Measurements from ENCODE around the gene RHOF. TPM values are rescaled to one million over a fixed set of nuclear protein-coding genes. Genes with fewer than 3 reads are reported as not detected.

The RHOF gene
- total RNA-seq, 6 experiments from 2014 or later = 3.2 to 4.2 (median 3.6) TPM

- Mint-ChIP-seq H3K4me3 (no peak overlapping the region), H3K27ac (no peak overlapping the region), H3K9me3 (no peaks in the 10 kb centered on the region), H3K4me1 (ENCODE audit: low read depth) (peaks cover 42% of the 10 kb centered on the region), H3K27me3 (ENCODE audit: insufficient read depth) (peaks cover 4% of the 10 kb centered on the region; the same call in 1 of the 2 replicates), H3K36me3 (ENCODE audit: low read depth) (no peaks in the 10 kb centered on the region)
- TF ChIP-seq CTCF (IDR thresholded peaks at IDR 0.05) = no peak
- no peak for DNase-seq
Observed at GRCh38 chr12:121769297-121769830, 24.1 kb downstream of the RHOF start.

GRCh38 chr12:121767525-121768016, 25.9 kb downstream of the RHOF start:
- peak; percentile 31 for DNase-seq
- peaks cover 4% of the 10 kb centered on the region; the same call in 1 of the 2 replicates for H3K27me3 Mint-ChIP-seq (ENCODE audit: insufficient read depth)
- TF ChIP-seq CTCF (IDR thresholded peaks at IDR 0.05) = no peak
- peak overlapping the region; percentile 46 for H3K4me3 Mint-ChIP-seq
- peak overlapping the region; percentile 84 for H3K27ac Mint-ChIP-seq
- H3K36me3 Mint-ChIP-seq (ENCODE audit: low read depth) = no peaks in the 10 kb centered on the region; the same call in 1 of the 2 replicates
- no peaks in the 10 kb centered on the region for H3K9me3 Mint-ChIP-seq
- peaks cover 34% of the 10 kb centered on the region for H3K4me1 Mint-ChIP-seq (ENCODE audit: low read depth)

- no peak for TF ChIP-seq CTCF (IDR thresholded peaks at IDR 0.05)
- no peak for DNase-seq
- no peaks in the 10 kb centered on the region for H3K9me3 Mint-ChIP-seq
- H3K27ac Mint-ChIP-seq = no peak overlapping the region
- H3K27me3 Mint-ChIP-seq (ENCODE audit: insufficient read depth) = peaks cover 4% of the 10 kb centered on the region; the same call in 1 of the 2 replicates
- H3K4me3 Mint-ChIP-seq = no peak overlapping the region
- no peaks in the 10 kb centered on the region; the same call in 1 of the 2 replicates for H3K36me3 Mint-ChIP-seq (ENCODE audit: low read depth)
- H3K4me1 Mint-ChIP-seq (ENCODE audit: low read depth) = peaks cover 39% of the 10 kb centered on the region
Observed at GRCh38 chr12:121766290-121767039, 27.0 kb downstream of the RHOF start.

- Mint-ChIP-seq H3K27me3 (ENCODE audit: insufficient read depth) (peaks cover 4% of the 10 kb centered on the region; the same call in 1 of the 2 replicates), H3K27ac (peak overlapping the region; percentile 36; the same call in 1 of the 2 replicates), H3K9me3 (no peaks in the 10 kb centered on the region), H3K36me3 (ENCODE audit: low read depth) (no peaks in the 10 kb centered on the region; the same call in 1 of the 2 replicates), H3K4me3 (no peak overlapping the region), H3K4me1 (ENCODE audit: low read depth) (peaks cover 39% of the 10 kb centered on the region)
- TF ChIP-seq CTCF (IDR thresholded peaks at IDR 0.05) = no peak
- DNase-seq = peak; percentile 71
Observed at GRCh38 chr12:121765573-121765972, 27.9 kb downstream of the RHOF start.

GRCh38 chr12:121764808-121765207, 28.7 kb downstream of the RHOF start:
- no peaks in the 10 kb centered on the region for H3K9me3 Mint-ChIP-seq
- no peak overlapping the region for H3K27ac Mint-ChIP-seq
- no peak overlapping the region for H3K4me3 Mint-ChIP-seq
- H3K27me3 Mint-ChIP-seq (ENCODE audit: insufficient read depth) = peaks cover 4% of the 10 kb centered on the region
- H3K36me3 Mint-ChIP-seq (ENCODE audit: low read depth) = no peaks in the 10 kb centered on the region; the same call in 1 of the 2 replicates
- H3K4me1 Mint-ChIP-seq (ENCODE audit: low read depth) = peaks cover 39% of the 10 kb centered on the region
- DNase-seq = no peak
- TF ChIP-seq CTCF (IDR thresholded peaks at IDR 0.05) = no peak
